ENCODE data around the gene FOXP1.

DNA sequence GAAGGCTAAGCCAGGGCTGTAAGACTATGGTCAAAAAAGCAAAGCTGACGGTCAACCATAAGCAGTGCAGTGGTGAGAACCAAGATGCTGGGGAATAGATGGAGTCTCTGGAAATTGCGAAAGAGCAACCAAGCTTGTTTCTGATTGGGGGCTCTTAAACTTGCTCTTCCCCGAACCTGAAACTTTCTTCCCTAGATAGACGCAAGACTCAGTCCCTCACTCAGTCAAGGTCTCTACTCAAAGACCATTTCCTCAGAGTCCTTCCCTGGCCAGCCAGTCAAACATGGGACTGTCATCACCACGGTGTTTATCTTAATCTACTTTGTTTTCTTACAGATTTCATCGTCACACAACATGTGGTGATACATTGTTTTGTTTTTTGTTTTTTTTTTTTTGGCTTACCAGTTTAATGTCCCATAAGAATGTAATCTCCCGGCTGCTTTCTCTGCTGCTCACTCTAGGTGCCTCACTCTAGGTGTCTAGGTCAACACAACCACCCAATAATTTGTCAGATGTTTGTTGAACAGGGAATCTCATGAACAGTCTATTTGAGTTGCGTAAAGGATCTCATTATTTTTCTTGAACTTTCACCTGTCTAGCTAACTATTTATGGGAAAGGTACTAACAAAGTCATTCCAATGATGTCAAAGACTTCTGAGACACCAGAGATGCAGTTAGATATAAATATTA is 495.4 kb downstream of the FOXP1 start:
- TF ChIP-seq, protein P1, sequence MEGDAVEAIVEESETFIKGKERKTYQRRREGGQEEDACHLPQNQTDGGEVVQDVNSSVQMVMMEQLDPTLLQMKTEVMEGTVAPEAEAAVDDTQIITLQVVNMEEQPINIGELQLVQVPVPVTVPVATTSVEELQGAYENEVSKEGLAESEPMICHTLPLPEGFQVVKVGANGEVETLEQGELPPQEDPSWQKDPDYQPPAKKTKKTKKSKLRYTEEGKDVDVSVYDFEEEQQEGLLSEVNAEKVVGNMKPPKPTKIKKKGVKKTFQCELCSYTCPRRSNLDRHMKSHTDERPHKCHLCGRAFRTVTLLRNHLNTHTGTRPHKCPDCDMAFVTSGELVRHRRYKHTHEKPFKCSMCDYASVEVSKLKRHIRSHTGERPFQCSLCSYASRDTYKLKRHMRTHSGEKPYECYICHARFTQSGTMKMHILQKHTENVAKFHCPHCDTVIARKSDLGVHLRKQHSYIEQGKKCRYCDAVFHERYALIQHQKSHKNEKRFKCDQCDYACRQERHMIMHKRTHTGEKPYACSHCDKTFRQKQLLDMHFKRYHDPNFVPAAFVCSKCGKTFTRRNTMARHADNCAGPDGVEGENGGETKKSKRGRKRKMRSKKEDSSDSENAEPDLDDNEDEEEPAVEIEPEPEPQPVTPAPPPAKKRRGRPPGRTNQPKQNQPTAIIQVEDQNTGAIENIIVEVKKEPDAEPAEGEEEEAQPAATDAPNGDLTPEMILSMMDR (IDR thresholded peaks at IDR 0.05), result no peak
- no peak for TF ChIP-seq POLR2A (IDR thresholded peaks at IDR 0.05)

Measured in adrenal gland (tissue), 5 donors.